HepG2 (cell line): ENCODE results near the gene PPP2R5B. TPM values are rescaled to one million over a fixed set of nuclear protein-coding genes. Genes with fewer than 3 reads are reported as not detected.

Source experiments
- AKNA ChIP-seq: sonication (generic); formaldehyde crosslinking; IDR thresholded peaks from 2 replicates; pipeline ENCODE4 v1.4.0; 2020; ENCODE audit warnings: missing genetic modification reagents, borderline replicate concordance
- ATF5 ChIP-seq: sonication (generic); formaldehyde crosslinking; IDR thresholded peaks from 2 replicates; pipeline ENCODE4 v1.4.0; 2020; ENCODE audit warnings: mild to moderate bottlenecking, low read depth, missing genetic modification reagents
- CEBPG ChIP-seq: IDR thresholded peaks from 2 replicates; pipeline ENCODE4 v1.6.1; 2016
- ELF3 ChIP-seq: IDR thresholded peaks from 2 replicates; pipeline ENCODE4 v1.6.1; 2016; ENCODE audit warnings: missing genetic modification reagents, missing compliant biosample characterization
- SOX13 ChIP-seq, 3 experiments: fragments of 450-650 bp in 1 of 3; sonication (generic) in 1 of 3; formaldehyde crosslinking in 1 of 3; IDR thresholded peaks in 2 of 3; conservative IDR thresholded peaks in 1 of 3; 2 replicates each; pipeline versions ENCODE4 v1.5.0 to v1.6.1; 2016 to 2020; ENCODE audit warnings: antibody characterized with exemption in 1 of 3, mild to moderate bottlenecking in 1 of 3, missing compliant biosample characterization in 1 of 3, missing genetic modification reagents in 1 of 3, moderate library complexity in 1 of 3
- ZNF33B ChIP-seq: sonication (generic); formaldehyde crosslinking; IDR thresholded peaks from 2 replicates; pipeline ENCODE4 v1.5.1; 2020; ENCODE audit warnings: mild to moderate bottlenecking, missing genetic modification reagents
- polyA plus RNA-seq, 8 experiments: library from polyadenylated mRNA; depleted of rRNA in 3 of 8; stranded (reverse) in 7 of 8; unstranded in 1 of 8; fragments of >200 nt; fragmentation: Illumina TruSeq in 4 of 8; extraction: Trizol in 4 of 8; gene quantifications; 2 replicates each; pipeline versions ENCODE4 v1.2.1 to v1.2.3, GENCODE V29; 2011 to 2016; ENCODE audit warnings: low read depth in 4 of 8, missing spikeins in 1 of 8, mixed read lengths in 1 of 8; ENCODE audit not compliant: insufficient read depth in 1 of 8
- total RNA-seq, 5 experiments: library from RNA; depleted of rRNA; stranded (reverse); fragments of >200 nt; fragmentation: Illumina TruSeq; extraction: Trizol; gene quantifications; 2 replicates each; pipeline ENCODE4 v1.2.3, GENCODE V29; 2016; ENCODE audit warnings: low read depth in 1 of 5
- TF ChIP-seq, protein P1 (sequence below): sonication (generic); formaldehyde crosslinking; IDR thresholded peaks from 2 replicates; pipeline ENCODE4 v1.9.0; 2021; ENCODE audit warnings: missing genetic modification reagents, mild to moderate bottlenecking, borderline replicate concordance
- TF ChIP-seq, protein P2 (sequence below): IDR thresholded peaks from 2 replicates; pipeline ENCODE4 v1.6.1; 2016; ENCODE audit warnings: missing biosample characterization, missing genetic modification reagents, low read depth
- TF ChIP-seq, protein P3 (sequence below): sonication (generic); formaldehyde crosslinking; IDR thresholded peaks from 2 replicates; pipeline ENCODE4 v1.5.1; 2020; ENCODE audit warnings: mild to moderate bottlenecking, moderate library complexity, missing genetic modification reagents
- TF ChIP-seq, protein P4 (sequence below): sonication (generic); formaldehyde crosslinking; IDR thresholded peaks from 2 replicates; pipeline ENCODE4 v1.4.0; 2020; ENCODE audit warnings: mild to moderate bottlenecking, missing genetic modification reagents
- TF ChIP-seq, protein P5 (sequence below): sonication (generic); formaldehyde crosslinking; IDR thresholded peaks from 2 replicates; pipeline ENCODE4 v1.4.0; 2020; ENCODE audit warnings: missing genetic modification reagents

The PPP2R5B gene
- total and polyA plus RNA-seq, 2 of the 13 experiments (the other 11 are each of a cell fraction or from before 2014, with no cell fraction given) = 2.3 to 8.3 TPM

DNA sequence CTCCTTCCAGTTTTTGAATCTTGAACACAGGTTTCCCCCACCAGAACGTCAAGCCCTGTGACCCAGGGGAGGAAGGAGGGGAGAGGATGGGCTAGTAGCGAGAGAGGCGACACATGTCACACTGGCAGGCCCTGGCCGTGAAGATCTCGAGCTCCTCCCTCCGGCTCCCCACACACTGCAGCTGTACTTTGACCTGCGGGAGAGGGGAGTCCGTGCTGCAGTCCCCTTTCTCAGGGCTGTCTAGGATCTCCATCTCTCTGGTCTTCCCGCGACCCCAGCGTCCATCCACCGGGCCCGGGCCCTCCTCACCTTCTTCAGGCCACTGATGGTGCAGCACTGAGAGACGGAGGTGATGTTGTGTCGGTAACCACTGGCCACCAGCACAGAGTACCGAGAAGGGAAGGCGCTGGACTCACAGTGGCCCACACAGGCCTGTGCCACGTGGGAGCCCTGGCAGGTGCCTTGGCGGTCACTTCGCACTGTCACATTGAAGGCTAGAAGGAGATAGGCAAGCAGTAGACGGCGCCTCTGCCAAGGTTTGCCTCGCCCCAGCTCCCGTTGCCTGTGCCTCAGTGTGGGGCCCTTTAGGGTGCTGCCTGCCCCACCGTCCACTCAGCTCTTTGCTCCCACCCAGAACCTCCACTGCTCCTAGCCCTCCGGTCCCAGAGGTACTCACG is 10.3 kb downstream of the PPP2R5B start (continued):
- TF ChIP-seq, protein P1, sequence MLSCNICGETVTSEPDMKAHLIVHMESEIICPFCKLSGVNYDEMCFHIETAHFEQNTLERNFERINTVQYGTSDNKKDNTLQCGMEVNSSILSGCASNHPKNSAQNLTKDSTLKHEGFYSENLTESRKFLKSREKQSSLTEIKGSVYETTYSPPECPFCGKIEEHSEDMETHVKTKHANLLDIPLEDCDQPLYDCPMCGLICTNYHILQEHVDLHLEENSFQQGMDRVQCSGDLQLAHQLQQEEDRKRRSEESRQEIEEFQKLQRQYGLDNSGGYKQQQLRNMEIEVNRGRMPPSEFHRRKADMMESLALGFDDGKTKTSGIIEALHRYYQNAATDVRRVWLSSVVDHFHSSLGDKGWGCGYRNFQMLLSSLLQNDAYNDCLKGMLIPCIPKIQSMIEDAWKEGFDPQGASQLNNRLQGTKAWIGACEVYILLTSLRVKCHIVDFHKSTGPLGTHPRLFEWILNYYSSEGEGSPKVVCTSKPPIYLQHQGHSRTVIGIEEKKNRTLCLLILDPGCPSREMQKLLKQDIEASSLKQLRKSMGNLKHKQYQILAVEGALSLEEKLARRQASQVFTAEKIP (CRISPR knock-in tag) = no peak
- TF ChIP-seq, protein P2, sequence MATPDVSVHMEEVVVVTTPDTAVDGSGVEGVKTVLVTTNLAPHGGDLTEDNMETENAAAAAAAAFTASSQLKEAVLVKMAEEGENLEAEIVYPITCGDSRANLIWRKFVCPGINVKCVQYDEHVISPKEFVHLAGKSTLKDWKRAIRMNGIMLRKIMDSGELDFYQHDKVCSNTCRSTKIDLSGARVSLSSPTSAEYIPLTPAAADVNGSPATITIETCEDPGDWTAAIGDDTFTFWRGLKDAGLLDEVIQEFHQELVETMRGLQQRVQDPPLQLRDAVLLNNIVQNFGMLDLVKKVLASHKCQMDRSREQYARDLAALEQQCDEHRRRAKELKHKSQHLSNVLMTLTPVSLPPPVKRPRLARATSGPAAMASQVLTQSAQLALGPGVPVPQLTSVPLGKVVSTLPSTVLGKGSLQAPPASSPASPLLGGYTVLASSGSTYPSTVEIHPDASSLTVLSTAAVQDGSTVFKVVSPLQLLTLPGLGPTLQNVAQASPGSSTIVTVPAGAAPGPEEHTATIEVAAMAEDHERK (CRISPR knock-in tag) = no peak
- TF ChIP-seq SOX13 (IDR thresholded peaks at IDR 0.05) = no peak
- TF ChIP-seq SOX13 (CRISPR knock-in tag; conservative IDR thresholded peaks at IDR 0.05 in 1 of 2, IDR thresholded peaks at IDR 0.05 in 1 of 2) = no peak
- peak; percentile 87; the same call in 1 of the 2 replicates for TF ChIP-seq ZNF33B (CRISPR knock-in tag)
- TF ChIP-seq ELF3 = 0 out of 2 replicates have a peak, but pooled peaks have one; percentile 26
- TF ChIP-seq ATF5 = no peak
- TF ChIP-seq AKNA (CRISPR knock-in tag) = no peak
- TF ChIP-seq, protein P3, sequence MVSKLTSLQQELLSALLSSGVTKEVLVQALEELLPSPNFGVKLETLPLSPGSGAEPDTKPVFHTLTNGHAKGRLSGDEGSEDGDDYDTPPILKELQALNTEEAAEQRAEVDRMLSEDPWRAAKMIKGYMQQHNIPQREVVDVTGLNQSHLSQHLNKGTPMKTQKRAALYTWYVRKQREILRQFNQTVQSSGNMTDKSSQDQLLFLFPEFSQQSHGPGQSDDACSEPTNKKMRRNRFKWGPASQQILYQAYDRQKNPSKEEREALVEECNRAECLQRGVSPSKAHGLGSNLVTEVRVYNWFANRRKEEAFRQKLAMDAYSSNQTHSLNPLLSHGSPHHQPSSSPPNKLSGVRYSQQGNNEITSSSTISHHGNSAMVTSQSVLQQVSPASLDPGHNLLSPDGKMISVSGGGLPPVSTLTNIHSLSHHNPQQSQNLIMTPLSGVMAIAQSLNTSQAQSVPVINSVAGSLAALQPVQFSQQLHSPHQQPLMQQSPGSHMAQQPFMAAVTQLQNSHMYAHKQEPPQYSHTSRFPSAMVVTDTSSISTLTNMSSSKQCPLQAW (CRISPR knock-in tag) = peak; percentile 83
- no peak for TF ChIP-seq CEBPG (CRISPR knock-in tag)
- TF ChIP-seq, protein P4, sequence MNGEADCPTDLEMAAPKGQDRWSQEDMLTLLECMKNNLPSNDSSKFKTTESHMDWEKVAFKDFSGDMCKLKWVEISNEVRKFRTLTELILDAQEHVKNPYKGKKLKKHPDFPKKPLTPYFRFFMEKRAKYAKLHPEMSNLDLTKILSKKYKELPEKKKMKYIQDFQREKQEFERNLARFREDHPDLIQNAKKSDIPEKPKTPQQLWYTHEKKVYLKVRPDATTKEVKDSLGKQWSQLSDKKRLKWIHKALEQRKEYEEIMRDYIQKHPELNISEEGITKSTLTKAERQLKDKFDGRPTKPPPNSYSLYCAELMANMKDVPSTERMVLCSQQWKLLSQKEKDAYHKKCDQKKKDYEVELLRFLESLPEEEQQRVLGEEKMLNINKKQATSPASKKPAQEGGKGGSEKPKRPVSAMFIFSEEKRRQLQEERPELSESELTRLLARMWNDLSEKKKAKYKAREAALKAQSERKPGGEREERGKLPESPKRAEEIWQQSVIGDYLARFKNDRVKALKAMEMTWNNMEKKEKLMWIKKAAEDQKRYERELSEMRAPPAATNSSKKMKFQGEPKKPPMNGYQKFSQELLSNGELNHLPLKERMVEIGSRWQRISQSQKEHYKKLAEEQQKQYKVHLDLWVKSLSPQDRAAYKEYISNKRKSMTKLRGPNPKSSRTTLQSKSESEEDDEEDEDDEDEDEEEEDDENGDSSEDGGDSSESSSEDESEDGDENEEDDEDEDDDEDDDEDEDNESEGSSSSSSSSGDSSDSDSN (CRISPR knock-in tag) = peak; percentile 46; the same call in 1 of the 2 replicates
- TF ChIP-seq, protein P5, sequence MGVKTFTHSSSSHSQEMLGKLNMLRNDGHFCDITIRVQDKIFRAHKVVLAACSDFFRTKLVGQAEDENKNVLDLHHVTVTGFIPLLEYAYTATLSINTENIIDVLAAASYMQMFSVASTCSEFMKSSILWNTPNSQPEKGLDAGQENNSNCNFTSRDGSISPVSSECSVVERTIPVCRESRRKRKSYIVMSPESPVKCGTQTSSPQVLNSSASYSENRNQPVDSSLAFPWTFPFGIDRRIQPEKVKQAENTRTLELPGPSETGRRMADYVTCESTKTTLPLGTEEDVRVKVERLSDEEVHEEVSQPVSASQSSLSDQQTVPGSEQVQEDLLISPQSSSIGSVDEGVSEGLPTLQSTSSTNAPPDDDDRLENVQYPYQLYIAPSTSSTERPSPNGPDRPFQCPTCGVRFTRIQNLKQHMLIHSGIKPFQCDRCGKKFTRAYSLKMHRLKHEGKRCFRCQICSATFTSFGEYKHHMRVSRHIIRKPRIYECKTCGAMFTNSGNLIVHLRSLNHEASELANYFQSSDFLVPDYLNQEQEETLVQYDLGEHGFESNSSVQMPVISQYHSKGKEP (CRISPR knock-in tag) = no peak
